Globus pallidus (tissue), 1 donor: ENCODE results near the gene PRLR.
"Not testable (repeated sequence)": the region's sequence is repeated elsewhere in the genome, so short reads cannot be mapped to it uniquely, and the experiment has no call there.

Experiments
- DNase-seq: peaks from one replicate; pipeline ENCODE4 v3.0.0-alpha.2; 2015; ENCODE audit warnings: low spot score

PRLR gene

GRCh38 chr5:35195472-35195852 lies 34.8 kb downstream of the PRLR start:
- DNase-seq = no peak

GRCh38 chr5:35194635-35195471 lies 35.4 kb downstream of the PRLR start:
- no peak for DNase-seq

- DNase-seq = no peak
Observed at GRCh38 chr5:35192506-35192905, 37.8 kb downstream of the PRLR start.

- DNase-seq = not testable (repeated sequence)
Observed at GRCh38 chr5:35189801-35190200, 40.5 kb downstream of the PRLR start.

GRCh38 chr5:35188031-35188457 lies 42.2 kb downstream of the PRLR start:
- DNase-seq = no peak

- not testable (repeated sequence) for DNase-seq
Observed at GRCh38 chr5:35187621-35188020, 42.7 kb downstream of the PRLR start.

- DNase-seq = no peak
Observed at GRCh38 chr5:35186749-35187148, 43.5 kb downstream of the PRLR start.

- no peak for DNase-seq
Observed at GRCh38 chr5:35185518-35185917, 44.8 kb downstream of the PRLR start.

GRCh38 chr5:35183556-35183955 lies 46.7 kb downstream of the PRLR start:
- no peak for DNase-seq

- DNase-seq = peak; percentile 19
Observed at GRCh38 chr5:35182910-35183535, 47.3 kb downstream of the PRLR start.

- no peak for DNase-seq
Observed at GRCh38 chr5:35182486-35182885, 47.8 kb downstream of the PRLR start.

- no peak for DNase-seq
Observed at GRCh38 chr5:35180046-35180445, 50.2 kb downstream of the PRLR start.

- no peak for DNase-seq
Observed at GRCh38 chr5:35177783-35178182, 52.5 kb downstream of the PRLR start.

- DNase-seq = no peak
Observed at GRCh38 chr5:35172533-35172932, 57.8 kb downstream of the PRLR start.

GRCh38 chr5:35171991-35172390 lies 58.3 kb downstream of the PRLR start:
- no peak for DNase-seq

GRCh38 chr5:35171078-35171477 lies 59.2 kb downstream of the PRLR start:
- DNase-seq = no peak

- no peak for DNase-seq
Observed at GRCh38 chr5:35166043-35166442, 64.2 kb downstream of the PRLR start.

GRCh38 chr5:35164860-35165542 lies 65.3 kb downstream of the PRLR start:
- DNase-seq = no peak

- no peak for DNase-seq
Observed at GRCh38 chr5:35163710-35164033, 66.6 kb downstream of the PRLR start.

- DNase-seq = no peak
Observed at GRCh38 chr5:35162848-35163709, 67.2 kb downstream of the PRLR start.

- DNase-seq = no peak
Observed at GRCh38 chr5:35161652-35162273, 68.5 kb downstream of the PRLR start.
